Measurements from ENCODE around the gene DPM1. TPM values are rescaled to one million over a fixed set of nuclear protein-coding genes. Genes with fewer than 3 reads are reported as not detected.

Gene DPM1
- total RNA-seq, 3 donors from 2014 or later (not counting 1 experiment from before 2014, with no cell fraction given) = 21.2 to 26.1 (median 25.6) TPM

GRCh38 chr20:50895111-50895830, 63.1 kb downstream of the DPM1 start:
- Histone ChIP-seq H3K36me3 (ENCODE audit: control insufficient read depth, insufficient read depth, low read length) (peaks cover 56% of the 10 kb centered on the region), H3K27ac (ENCODE audit: low read length) (no peak overlapping the region), H3K9me3 (ENCODE audit: control insufficient read depth, insufficient read depth, low read length) (no peaks in the 10 kb centered on the region), H3K4me1 (ENCODE audit: control insufficient read depth, insufficient read depth, low read length) (no peaks in the 10 kb centered on the region), H3K4me3 (ENCODE audit: low read length) (no peak overlapping the region), H3K27me3 (ENCODE audit: control insufficient read depth, insufficient read depth, low read length) (no peaks in the 10 kb centered on the region)
- Mint-ChIP-seq H3K4me3 (no peak overlapping the region), H3K4me1 (peaks cover 18 to 25% of the 10 kb centered on the region in 2 donors), H3K36me3 (peaks cover 15% of the 10 kb centered on the region), H3K27me3 (ENCODE audit: low read depth in 2 of 2) (no peaks in the 10 kb centered on the region), H3K9me3 (no peaks in the 10 kb centered on the region), H3K27ac (peak overlapping the region; percentile 22 to 34)
- WGBS (ENCODE audit: insufficient coverage) = 81% methylated on average over 8 of the region's 8 CpGs
- no peak for TF ChIP-seq CTCF (IDR thresholded peaks at IDR 0.05)
- intact Hi-C loops (cut with micrococcal nuclease) = no loop called here
- ATAC-seq (peak in 2 of 3 donors; percentile 26 to 70), DNase-seq (no peak)

- H3K4me3 Mint-ChIP-seq = no peak overlapping the region
- peaks cover 28 to 29% of the 10 kb centered on the region in 2 donors for H3K4me1 Mint-ChIP-seq
- peaks cover 61% of the 10 kb centered on the region for H3K36me3 ChIP-seq (ENCODE audit: control insufficient read depth, insufficient read depth, low read length)
- WGBS (ENCODE audit: insufficient coverage) = 98% methylated on average over 7 of the region's 7 CpGs
- H3K36me3 Mint-ChIP-seq = peaks cover 15% of the 10 kb centered on the region
- H3K27ac Mint-ChIP-seq = peak overlapping the region in 1 of 2 donors; percentile 39
- H3K4me3 ChIP-seq (ENCODE audit: low read length) = no peak overlapping the region
- H3K27ac ChIP-seq (ENCODE audit: low read length) = no peak overlapping the region
- H3K9me3 Mint-ChIP-seq = no peaks in the 10 kb centered on the region
- no peaks in the 10 kb centered on the region for H3K4me1 ChIP-seq (ENCODE audit: control insufficient read depth, insufficient read depth, low read length)
- H3K9me3 ChIP-seq (ENCODE audit: control insufficient read depth, insufficient read depth, low read length) = no peaks in the 10 kb centered on the region
- no peaks in the 10 kb centered on the region for H3K27me3 Mint-ChIP-seq (ENCODE audit: low read depth in 2 of 2)
- no peak for TF ChIP-seq CTCF (IDR thresholded peaks at IDR 0.05)
- no peaks in the 10 kb centered on the region for H3K27me3 ChIP-seq (ENCODE audit: control insufficient read depth, insufficient read depth, low read length)
- intact Hi-C loops (cut with micrococcal nuclease) = no loop called here
- no peak for DNase-seq
- no peak for ATAC-seq
These were observed 64.7 kb downstream of the DPM1 start for GRCh38 chr20:50893620-50894019.

- H3K9me3 ChIP-seq (ENCODE audit: control insufficient read depth, insufficient read depth, low read length) = no peaks in the 10 kb centered on the region
- DNase-seq (peak in 1 of 2 donors; percentile 15), ATAC-seq (no peak)
- Mint-ChIP-seq H3K27ac (peak overlapping the region; percentile 2 to 72), H3K27me3 (ENCODE audit: low read depth in 2 of 2) (no peaks in the 10 kb centered on the region), H3K4me1 (peaks cover 28 to 31% of the 10 kb centered on the region in 2 donors), H3K36me3 (peaks cover 15% of the 10 kb centered on the region), H3K9me3 (no peaks in the 10 kb centered on the region), H3K4me3 (no peak overlapping the region)
- 82% methylated on average over 8 of the region's 8 CpGs for WGBS (ENCODE audit: insufficient coverage)
- peaks cover 64% of the 10 kb centered on the region for H3K36me3 ChIP-seq (ENCODE audit: control insufficient read depth, insufficient read depth, low read length)
- intact Hi-C loops (cut with micrococcal nuclease) = no loop called here
- H3K4me1 ChIP-seq (ENCODE audit: control insufficient read depth, insufficient read depth, low read length) = no peaks in the 10 kb centered on the region
- H3K27ac ChIP-seq (ENCODE audit: low read length) = no peak overlapping the region
- no peak overlapping the region for H3K4me3 ChIP-seq (ENCODE audit: low read length)
- H3K27me3 ChIP-seq (ENCODE audit: control insufficient read depth, insufficient read depth, low read length) = no peaks in the 10 kb centered on the region
- no peak for TF ChIP-seq CTCF (IDR thresholded peaks at IDR 0.05)
These were observed 65.9 kb downstream of the DPM1 start for GRCh38 chr20:50892394-50892793.

GRCh38 chr20:50891138-50891537, 67.2 kb downstream of the DPM1 start:
- Histone ChIP-seq H3K27ac (ENCODE audit: low read length) (no peak overlapping the region), H3K27me3 (ENCODE audit: control insufficient read depth, insufficient read depth, low read length) (no peaks in the 10 kb centered on the region), H3K4me3 (ENCODE audit: low read length) (no peak overlapping the region), H3K9me3 (ENCODE audit: control insufficient read depth, insufficient read depth, low read length) (no peaks in the 10 kb centered on the region), H3K36me3 (ENCODE audit: control insufficient read depth, insufficient read depth, low read length) (peaks cover 61% of the 10 kb centered on the region), H3K4me1 (ENCODE audit: control insufficient read depth, insufficient read depth, low read length) (no peaks in the 10 kb centered on the region)
- TF ChIP-seq CTCF (IDR thresholded peaks at IDR 0.05) = no peak
- H3K36me3 Mint-ChIP-seq = peaks cover 15% of the 10 kb centered on the region
- peaks cover 24 to 30% of the 10 kb centered on the region in 2 donors for H3K4me1 Mint-ChIP-seq
- no peak overlapping the region for H3K4me3 Mint-ChIP-seq
- ATAC-seq (no peak), DNase-seq (no peak)
- WGBS (ENCODE audit: insufficient coverage) = 92% methylated on average over 5 of the region's 5 CpGs
- no peaks in the 10 kb centered on the region for H3K9me3 Mint-ChIP-seq
- intact Hi-C loops (cut with micrococcal nuclease) = no loop called here
- H3K27me3 Mint-ChIP-seq (ENCODE audit: low read depth in 2 of 2) = no peaks in the 10 kb centered on the region
- H3K27ac Mint-ChIP-seq = peak overlapping the region in 1 of 2 donors; percentile 72
